ENCODE measurements around the gene NUP160.
"Not testable (repeated sequence)": the region's sequence is repeated elsewhere in the genome, so short reads cannot be mapped to it uniquely, and the experiment has no call there.

Gene NUP160

DNA sequence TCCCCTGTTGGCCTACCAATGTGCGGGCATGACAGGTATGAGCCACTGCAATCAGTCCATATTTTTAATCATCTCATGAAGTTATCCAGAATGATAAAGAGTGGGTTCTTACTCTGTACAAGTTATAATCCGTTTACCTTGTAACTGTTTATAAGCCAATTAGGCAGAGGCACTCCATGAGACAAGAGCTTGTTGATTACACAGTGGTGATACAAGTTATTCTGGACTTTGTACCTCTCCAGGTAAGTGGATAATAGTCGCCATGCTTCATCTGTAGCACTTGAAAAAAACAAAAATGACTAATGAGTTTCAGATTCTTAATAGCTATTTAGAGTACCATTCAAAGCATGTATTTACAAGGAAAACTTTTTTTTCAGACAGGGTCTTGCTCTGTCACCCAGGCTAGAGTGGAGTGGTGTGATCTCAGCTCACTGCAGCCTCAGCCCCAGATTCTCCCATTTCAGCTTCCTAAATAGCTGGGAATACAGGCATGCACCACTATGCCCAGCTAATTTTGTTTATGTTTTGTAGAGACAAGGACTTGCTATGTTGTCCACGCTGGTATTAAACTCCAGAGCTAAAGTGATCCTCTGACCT is 63.3 kb downstream of the NUP160 start:
- peak; percentile 51 for DNase-seq

DNA sequence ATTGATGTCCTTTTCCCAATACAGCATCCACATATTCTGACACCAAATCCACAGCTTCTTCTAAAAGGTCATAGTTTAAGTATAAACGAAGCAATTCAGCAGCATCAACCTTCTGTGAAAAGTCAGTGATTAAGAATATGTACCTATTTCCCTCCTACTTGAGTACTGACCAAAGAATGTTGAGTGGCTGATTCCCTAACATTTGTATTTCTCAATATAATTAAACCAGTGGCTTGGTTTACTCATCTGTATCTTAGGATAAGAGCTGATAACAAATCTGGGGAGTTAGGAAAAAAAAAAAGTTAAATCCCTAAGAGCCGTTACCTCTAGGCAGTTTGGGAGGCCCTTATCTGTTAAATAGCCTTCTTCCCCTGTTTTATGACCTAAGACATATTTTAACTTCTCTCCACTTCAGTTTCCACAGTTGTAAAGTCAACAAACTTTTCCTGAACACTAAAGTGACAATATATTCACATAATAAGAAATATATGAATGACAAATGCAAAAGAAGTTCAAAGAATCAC is 65.0 kb downstream of the NUP160 start:
- no peak for DNase-seq

DNA sequence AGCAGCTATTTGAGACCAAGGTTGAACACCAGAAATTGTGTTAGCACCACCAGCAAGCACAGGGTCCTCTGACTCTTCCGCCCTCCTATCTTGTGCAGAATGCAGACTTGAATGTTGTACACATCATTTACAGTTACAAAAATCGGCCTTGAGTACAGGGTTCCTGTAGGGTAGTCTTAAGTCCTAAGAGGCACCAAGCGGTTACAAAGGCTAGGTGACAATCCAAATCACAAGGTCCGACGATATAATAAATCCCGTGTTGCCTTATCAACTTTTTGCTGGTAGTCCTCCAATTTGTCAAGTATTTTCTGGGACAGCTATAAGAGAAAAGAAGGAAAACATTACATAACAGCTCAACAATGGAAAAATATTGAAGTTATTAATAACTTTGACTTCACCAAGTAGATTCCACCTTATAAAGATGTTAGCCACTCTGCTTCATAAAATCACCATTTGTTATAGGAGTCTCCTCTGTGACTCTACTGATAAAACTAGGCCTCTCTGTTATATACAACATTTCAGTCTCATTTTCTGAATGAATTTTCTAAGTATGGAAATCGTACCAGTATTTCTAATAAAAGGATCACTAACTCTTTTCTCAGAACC is 69.2 kb downstream of the NUP160 start:
- DNase-seq, result no peak

DNA sequence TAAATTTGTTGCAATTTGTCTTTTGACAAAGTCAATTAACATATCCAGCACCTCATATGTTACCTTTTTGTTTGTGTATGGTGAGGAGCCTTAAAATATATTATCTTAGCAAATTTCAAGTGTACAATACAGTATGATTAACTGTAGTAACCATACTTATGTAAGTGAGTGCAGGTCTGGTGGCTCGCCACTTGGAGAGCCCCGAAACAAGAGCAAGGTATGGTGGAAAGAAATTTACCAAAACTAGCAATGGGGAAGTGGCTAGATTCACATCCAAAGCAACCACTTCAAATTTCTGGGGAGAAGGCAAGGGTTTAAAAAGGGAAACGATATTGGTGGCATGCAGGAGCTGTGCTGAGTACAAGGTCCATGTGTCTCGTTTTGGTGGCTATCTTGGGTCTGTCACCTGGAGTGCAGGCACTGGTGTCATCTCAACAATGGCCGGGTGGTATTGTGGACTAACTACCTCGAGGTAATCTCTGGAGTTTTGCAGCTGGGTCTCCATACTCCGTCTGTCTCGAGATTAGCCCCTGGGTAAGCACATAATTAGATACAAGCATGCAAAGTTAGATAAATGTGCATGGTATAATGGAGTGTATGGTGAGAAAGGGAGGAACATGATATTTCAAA is 72.8 kb downstream of the NUP160 start:
- peak; percentile 88 for DNase-seq

DNA sequence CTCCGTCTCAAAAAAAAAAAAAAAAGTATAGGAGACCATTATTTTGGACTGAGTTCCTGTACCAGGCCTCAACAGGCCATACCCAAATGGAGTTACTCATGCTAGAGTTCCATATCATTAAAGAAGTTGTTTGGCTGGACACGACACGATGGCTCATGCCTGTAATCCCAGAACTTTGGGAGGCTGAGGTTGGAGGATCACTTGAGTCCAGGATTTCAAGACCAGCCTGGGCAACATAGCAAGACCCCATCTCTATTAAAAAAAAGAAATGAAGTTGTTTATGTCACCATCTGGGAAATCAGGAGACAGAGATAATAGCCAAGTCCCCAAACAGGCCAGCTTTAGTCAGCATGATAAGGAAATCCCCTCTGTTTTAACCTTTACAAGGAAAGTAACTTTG is 74.3 kb downstream of the NUP160 start:
- no peak for DNase-seq

DNA sequence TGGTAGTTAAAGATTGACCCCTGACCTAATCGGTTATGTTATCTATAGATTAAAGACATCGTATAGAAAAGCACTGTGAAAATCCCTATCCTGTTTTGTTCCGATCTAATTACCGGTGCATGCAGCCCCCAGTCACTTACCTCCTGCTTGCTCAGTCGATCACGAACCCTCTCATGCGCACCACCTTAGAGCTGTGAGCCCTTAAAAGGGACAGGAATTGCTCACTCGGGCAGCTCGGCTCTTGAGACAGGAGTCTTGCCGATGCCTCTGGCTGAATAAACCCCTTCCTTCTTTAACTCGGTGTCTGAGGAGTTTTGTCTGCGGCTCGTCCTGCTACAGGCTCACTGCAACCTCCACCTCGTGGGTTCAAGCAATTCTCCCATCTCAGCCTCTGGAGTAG is 78.6 kb downstream of the NUP160 start:
- not testable (repeated sequence) for DNase-seq

DNA sequence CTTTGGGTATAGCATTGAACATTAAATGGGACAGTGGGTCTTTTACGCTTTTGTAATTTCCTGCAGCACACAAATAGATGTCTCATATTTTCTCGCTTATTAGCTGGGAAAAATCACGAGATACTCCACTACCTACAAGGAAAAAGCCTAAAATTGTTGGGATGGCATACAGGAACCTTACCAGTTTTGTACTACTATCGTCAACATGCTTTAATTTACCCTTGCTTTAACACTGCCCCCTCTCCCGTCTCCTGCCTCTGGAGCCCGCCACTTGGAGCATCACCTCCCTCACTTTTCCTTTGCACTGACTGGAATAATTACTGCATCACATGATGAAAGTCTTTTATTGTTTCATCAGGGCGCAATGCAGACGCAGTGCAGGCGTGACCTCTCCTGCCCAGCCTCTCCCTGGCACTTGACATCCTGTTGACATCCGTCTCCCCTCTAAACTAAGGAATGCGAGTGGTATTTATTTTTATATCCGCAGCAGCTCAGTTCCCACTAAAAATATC is 80.0 kb downstream of the NUP160 start:
- peak; percentile 60 for DNase-seq

DNA sequence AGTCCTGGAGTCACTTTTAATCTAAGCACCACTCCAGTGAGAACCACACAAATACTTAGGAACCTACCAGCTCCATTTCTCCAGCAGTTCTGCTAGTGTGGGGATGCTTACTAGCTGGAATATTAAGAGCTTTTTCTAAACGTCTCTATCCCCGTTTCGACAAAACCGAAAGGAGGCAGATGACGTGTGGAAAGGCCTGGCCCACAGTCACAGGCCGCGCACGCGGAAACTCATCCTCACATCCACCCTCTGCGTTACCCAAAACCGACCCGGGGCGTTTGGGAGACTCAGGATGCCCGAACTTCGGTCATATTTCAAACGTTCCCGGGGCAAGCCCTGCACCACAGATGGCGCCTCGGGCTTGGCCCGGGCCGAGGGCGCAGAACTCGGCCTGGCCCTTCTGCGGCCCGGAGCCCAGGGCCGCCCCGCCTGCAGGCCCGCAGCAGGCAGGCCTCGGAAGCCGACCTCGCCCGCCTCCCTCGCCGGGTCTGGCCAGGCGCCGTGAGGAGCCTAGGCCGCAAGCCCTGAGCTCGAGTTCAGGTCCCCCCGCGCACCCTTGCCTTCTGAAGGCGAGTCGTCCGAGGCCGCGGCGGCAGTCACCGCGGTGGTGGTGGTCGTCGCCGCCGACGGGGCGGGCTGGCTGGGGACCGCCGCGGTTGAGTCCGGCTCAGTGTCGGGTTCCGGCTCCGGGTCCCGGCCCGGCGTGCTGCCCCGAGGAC is 81.5 kb downstream of the NUP160 start:
- peak; percentile 49 for DNase-seq

DNA sequence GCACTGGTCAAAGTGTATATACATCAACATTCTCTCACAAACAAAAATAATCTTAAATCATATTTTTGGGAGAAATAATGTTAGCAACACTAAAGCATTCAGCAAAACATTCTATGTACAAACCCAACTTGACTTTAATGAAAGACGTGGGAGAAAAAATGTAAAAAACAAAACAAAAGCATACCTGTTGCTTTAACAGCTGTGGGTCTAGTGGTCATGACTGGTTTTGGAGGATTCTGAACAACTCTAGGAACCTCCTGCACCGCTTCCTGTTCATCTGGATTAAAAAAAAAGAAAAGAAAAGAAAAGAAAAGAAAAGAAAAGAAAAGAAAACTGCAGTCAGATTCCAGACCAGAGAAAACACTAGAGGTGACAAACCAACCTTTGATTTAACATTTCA is 83.1 kb downstream of the NUP160 start:
- no peak for DNase-seq

DNA sequence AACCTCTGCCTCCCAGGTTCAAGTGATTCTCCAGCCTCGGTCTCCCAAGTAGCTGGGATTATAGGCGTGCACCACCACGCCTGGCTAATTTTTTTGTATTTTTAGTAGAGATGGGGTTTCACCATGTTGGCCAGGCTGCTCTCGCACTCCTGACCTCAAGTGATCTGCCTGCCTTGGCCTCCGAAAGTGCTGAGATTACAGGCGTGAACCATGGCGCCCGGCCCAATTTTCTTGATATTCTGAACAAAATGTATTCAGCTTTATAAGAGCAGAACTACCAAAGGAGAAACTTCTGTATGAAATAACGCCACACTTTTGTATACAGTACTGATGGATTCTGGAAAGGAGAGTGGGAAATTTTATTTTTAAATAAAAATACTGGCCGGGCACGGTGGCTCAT is 88.9 kb downstream of the NUP160 start:
- DNase-seq, result not testable (repeated sequence)

DNA sequence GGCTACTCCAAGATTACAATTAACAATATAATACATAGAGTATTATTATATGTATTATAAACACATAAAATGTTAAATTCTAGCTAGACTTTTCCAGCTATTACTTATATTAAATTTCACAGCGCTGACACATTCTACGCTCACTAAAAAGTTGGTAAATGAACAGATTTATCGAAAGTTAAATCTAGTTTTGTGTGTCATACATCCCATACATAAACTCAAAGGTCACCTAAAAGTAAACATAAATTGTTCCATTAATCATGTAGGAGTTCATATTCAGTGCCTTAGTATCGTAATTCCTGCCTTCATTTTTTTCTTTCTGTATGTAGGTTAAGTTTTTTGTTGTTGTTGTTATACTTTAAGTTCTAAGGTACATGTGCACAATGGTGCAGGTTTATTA is 91.9 kb downstream of the NUP160 start:
- DNase-seq, result no peak

DNA sequence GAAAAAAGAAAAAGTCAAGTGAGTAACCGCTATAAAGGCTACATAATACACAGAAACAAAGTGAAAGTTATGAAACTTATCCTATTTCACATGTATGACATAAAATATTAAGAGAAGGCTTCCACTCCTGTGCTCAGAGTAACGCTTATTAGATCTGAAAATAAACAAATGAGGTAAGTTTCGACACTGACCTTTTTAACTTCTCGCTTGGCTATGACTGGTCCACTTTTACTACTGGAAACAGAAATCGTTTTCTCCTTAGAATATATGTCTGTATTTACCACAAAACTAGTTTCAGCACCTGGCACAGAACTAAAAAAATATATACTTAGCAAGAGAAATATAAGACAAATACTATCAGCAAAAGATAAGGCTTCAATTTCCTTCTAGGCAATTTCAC is 97.4 kb downstream of the NUP160 start:
- no peak for DNase-seq

DNA sequence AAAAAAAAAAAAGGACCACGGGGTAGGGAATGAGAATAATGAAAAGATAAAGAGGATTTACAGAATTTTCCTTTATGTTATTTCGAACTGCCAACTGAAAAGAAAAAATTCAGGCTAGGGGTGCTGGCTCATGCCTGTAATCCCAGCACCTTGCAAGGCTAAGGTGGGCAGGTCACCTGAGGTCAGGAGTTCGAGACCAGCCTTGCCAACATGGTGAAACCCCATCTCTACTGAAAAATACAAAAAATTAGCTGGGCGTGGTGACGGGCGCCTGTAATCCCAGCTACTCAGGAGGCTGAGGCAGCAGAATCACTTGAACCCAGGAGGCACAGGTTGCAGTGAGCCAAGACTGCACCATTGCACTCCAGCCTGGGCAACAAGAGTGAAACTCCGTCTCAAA is 105.7 kb downstream of the NUP160 start:
- not testable (repeated sequence) for DNase-seq

DNA sequence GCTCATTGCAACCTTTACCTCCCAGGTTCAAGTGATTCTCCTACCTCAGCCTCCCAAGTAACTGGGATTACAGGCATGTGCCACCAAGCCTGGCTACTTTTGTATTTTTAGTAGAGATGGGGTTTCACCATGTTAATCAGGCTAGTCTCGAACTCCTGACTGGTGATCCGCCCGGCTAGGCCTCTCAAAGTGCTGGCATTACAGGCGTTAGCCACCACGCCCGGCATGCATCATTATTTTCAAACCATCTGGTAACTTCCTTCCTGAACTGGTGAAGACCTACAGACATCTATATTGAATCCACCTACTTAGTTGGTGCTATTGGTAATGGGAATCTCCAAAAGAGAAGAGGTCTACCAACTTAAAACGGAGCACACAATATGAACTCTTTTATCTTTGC is 110.3 kb downstream of the NUP160 start:
- DNase-seq, result not testable (repeated sequence)

DNA sequence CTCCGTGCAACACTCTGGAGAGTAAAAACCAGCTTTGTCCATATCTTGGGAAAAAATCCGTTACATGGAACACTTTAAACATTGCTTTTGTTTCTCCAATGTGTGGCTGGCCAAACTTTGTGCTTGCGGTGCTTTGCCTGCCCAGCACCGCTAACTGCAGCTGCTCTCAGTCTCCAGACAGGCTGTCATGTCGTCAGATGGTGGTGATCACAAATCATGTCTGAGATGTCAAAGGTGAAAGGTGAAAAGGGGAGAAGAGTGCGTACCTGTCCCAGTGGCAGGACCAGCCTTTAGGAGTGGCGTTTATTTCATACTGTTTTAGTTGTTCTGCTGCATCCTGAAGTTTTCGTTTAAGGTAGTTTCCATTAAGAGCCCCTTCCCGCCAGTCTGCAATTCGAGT is 115.9 kb downstream of the NUP160 start:
- no peak for DNase-seq

DNA sequence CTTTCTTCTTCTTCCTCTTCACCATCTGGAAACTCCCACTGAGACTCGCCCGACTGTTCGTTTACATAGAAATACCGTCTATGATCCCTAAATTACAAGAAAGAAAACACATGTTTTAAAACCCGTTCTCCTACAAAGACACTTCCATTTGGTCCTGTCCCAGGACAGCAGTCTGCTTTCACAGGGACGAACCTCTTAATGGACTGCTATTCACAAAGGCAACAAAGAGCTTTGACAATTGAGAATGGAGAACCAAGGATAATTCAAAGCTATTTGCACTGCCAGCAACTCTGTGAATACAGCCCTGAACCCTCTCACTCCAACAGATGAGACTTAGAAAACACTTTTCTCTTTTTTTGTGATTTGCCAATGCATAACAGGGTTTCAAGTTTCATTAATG is 116.7 kb downstream of the NUP160 start:
- DNase-seq, result no peak
